NCI-H524 (cell line): Measurements from ENCODE around the gene CIZ1.
"Not testable (repeated sequence)": the region's sequence is repeated elsewhere in the genome, so short reads cannot be mapped to it uniquely, and the experiment has no call there.

Source experiments
- DNase-seq, 2 experiments: peaks; one replicate each; lab custom pipeline; 2025; lab: John Stamatoyannopoulos, UW

Gene CIZ1

DNA sequence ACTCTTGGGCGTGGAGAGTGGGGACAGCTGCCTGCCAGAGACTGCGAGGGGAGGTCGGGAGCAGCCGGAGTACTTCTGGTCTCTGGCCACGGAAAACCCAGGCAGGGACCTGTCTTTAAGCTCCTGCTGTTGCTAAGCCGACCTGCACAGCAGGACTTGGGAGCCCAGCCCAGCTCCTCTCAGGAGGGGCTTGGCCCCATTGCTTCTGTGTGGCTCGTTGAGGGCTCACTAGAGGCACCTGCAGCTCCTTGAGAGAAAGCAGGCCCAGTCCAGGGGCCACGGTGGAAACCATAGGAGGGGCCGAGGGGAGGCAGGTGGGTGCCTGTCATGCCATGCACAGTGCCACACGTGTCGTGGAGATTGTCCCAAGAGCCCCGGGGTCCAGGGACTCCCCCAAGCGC, 45.4 kb downstream of the CIZ1 start:
- peak in 1 of 2 experiments; percentile 36 for DNase-seq

GRCh38 chr9:128145536-128145935, 45.8 kb downstream of the CIZ1 start:
- DNase-seq: no peak

GRCh38 chr9:128144239-128145181, 46.9 kb downstream of the CIZ1 start:
- no peak for DNase-seq

- DNase-seq: no peak
These were observed 47.7 kb downstream of the CIZ1 start for GRCh38 chr9:128143525-128144238.

DNA sequence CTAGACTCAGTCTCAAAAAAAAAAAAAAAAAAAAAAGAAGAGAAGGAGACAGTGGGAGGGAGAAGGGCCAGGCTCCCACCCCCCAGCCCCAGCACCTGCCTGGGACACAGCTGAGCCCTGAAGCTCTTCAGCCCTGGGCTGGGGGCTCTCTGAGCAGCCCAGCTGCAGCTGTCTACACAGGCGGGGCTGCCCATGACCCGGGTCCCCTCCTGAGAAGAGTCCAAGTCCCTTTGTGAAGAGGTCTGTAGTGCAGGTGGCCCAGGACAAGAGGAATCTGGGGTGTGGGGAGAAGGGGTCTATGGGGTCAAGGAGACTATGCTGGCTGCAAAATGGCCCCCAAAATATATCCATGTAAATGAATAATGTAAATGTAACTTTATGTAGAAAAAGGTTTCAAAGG, 48.8 kb downstream of the CIZ1 start:
- no peak for DNase-seq

- no peak for DNase-seq
These were observed 49.3 kb downstream of the CIZ1 start for GRCh38 chr9:128142061-128142460.

DNA sequence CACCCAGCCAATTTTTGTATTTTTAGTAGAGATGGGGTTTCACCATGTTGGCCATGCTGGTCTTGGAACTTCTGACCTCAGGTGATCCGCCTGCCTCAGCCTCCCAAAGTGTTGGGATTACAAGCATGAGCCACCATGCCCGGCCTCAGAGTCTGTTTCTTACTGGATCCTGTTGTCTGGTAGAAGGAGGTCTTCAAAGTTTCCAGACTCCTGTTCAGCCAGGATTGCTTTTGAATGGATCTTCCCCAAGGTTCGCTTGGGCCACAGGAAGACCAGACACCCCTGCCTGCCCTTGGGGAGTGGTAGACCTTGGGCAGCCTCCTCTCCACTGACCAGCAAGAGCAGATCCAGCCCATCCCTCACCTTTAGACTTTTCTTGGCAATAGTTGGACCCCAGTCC, 49.8 kb downstream of the CIZ1 start:
- no peak for DNase-seq

GRCh38 chr9:128139621-128140020, 51.8 kb downstream of the CIZ1 start:
- DNase-seq: no peak

GRCh38 chr9:128138001-128138400, 53.4 kb downstream of the CIZ1 start:
- DNase-seq: peak in 1 of 2 experiments; percentile 21

- no peak for DNase-seq
These were observed 54.3 kb downstream of the CIZ1 start for GRCh38 chr9:128136816-128137793.

GRCh38 chr9:128135561-128135960, 55.8 kb downstream of the CIZ1 start:
- peak in 1 of 2 experiments; percentile 46 for DNase-seq

- DNase-seq: peak; percentile 27 to 79
These were observed 59.2 kb downstream of the CIZ1 start for GRCh38 chr9:128132139-128132538.

DNA sequence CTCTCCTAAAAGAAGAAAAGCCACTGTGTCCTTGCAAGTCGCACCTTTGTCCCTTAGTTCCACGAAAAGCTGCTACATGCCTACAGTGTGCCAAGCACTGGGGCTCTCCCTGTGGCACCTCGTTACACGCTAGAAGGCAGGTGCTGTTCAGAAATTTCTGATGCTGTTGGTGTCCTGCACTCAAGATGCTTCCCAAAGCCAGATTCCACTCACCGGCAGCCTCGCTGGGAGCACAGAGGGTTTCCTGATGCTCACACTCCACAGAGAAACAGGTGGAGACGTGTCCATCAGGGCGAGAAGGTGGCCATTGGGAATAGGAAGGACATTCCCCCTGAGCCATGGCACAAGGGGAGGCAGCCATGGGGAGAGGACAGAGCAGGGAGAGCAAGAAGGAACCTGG, 60.0 kb downstream of the CIZ1 start:
- not testable (repeated sequence) for DNase-seq

DNA sequence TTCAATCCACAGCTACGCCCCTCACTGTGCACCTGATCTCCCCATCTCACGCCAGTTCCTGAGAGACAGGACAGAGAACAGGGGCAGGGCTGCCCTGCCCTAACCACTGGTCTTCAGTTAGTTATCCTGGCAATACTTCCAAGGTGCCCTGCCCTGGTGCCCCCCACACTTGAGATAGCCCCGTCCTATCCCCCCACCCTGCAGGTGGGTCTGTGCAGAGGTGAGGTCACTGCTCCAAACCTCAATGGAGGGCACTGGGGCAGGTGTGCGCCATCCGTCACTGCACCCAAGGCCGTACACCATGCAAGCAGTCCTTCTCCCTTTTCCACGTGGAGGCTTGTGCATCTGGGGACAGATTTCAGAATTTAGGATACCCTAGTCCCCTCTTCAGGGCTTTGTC, 60.7 kb downstream of the CIZ1 start:
- DNase-seq: not testable (repeated sequence)

- not testable (repeated sequence) for DNase-seq
These were observed 61.3 kb downstream of the CIZ1 start for GRCh38 chr9:128129976-128130590.

GRCh38 chr9:128128836-128129590, 62.4 kb downstream of the CIZ1 start:
- no peak for DNase-seq

DNA sequence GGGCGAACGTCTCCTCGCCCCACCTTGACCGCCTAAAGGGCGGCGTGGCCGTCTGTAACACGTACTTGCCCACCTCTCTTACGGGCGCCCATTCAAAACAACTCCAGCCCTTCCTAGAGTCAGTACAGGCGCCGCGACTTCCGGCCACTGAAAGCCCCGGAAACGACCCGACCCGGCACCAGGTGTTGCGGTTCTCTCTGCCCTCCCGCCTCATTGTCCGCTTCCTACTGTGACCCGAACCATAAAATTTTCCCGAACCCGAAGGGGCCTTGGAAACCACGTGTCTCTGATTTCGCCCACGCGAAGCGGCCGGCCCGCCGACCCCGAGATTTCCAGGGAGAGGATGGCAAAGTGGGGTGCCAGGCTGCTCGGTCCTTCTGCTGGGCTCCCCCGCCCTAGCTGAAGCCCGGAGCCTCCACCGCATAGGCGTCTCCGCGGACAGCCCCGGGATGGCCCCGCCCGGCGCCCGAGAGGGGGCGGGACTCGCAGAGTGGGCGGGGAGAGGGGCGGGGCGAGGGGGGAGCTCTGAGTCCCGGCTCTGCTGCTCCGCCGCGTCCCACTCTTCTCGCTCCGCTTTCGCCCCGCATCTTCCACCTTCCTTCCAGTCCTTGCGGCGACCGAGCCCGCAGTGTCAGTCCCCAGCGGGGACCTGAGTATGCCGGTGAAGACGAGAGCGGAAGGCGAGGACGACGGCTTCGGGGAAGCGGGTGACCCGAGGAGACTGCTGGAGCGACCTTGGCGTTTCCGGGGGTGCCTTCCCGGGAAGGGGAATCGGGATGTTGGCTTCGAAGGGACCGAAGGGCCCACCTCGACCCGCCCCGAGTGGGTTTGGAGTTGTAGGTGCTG, 63.2 kb downstream of the CIZ1 start:
- peak; percentile 90 to 91 for DNase-seq

- peak; percentile 75 to 86 for DNase-seq
These were observed 63.8 kb downstream of the CIZ1 start, which contains the start of gene PTGES2 for GRCh38 chr9:128127568-128127989. PTGES2 (minus strand) TSS chr9:128127729; CDS start chr9:128127717, 12 bp downstream.

GRCh38 chr9:128125580-128126354, 65.6 kb downstream of the CIZ1 start:
- DNase-seq: no peak
